Breast epithelium (tissue), 4 donors: ENCODE results near the gene ZNF778. TPM values are rescaled to one million over a fixed set of nuclear protein-coding genes. Genes with fewer than 3 reads are reported as not detected.
"Not testable (repeated sequence)": the region's sequence is repeated elsewhere in the genome, so short reads cannot be mapped to it uniquely, and the experiment has no call there.

Experiments
- DNase-seq, 2 donors: peaks; one replicate each; pipeline ENCODE4 v3.0.0-alpha.2; 2019; ENCODE audit warnings: low spot score in 2 of 2
- H3K27ac ChIP-seq, 2 donors: fragments of 200-600 bp; sonication (generic) in 1 of 2; one replicate each; pipeline ENCODE4 v1.5.1; 2016 to 2019; ENCODE audit warnings: mild to moderate bottlenecking in 1 of 2
- H3K27me3 ChIP-seq, 2 donors: fragments of 200-600 bp; sonication (generic) in 1 of 2; one replicate each; pipeline versions ENCODE4 v1.5.1 to v1.6.0; 2017 to 2019; ENCODE audit warnings: control low read depth in 1 of 2, mild to moderate bottlenecking in 1 of 2
- H3K36me3 ChIP-seq: fragments of 200-600 bp; one replicate; pipeline ENCODE4 v1.5.1; 2019
- H3K4me1 ChIP-seq, 2 donors: fragments of 200-600 bp; sonication (generic); one replicate each; pipeline ENCODE4 v1.5.1; 2016 to 2019; ENCODE audit warnings: control low read depth in 1 of 2
- H3K4me3 ChIP-seq, 3 donors: fragments of 200-600 bp; sonication (generic); 1 replicate in 2 of 3; 2 replicates in 1 of 3; pipeline ENCODE4 v1.5.1; 2016 to 2019; ENCODE audit warnings: mild to moderate bottlenecking in 3 of 3, moderate library complexity in 2 of 3
- H3K9me3 ChIP-seq, 2 donors: fragments of 200-600 bp; sonication (generic) in 1 of 2; one replicate each; pipeline ENCODE4 v1.5.1; 2016 to 2019; ENCODE audit warnings: control low read depth in 1 of 2
- CTCF ChIP-seq, 3 donors: fragments of 450-650 bp; IDR thresholded peaks; one replicate each; pipeline ENCODE4 v1.5.1; 2016 to 2017; ENCODE audit warnings: antibody characterized with exemption in 3 of 3, mild to moderate bottlenecking in 3 of 3, moderate library complexity in 3 of 3
- POLR2A ChIP-seq: fragments of 450-650 bp; IDR thresholded peaks from one replicate; pipeline ENCODE4 v1.6.1; 2016; ENCODE audit warnings: antibody characterized with exemption, mild to moderate bottlenecking, moderate library complexity
- POLR2AphosphoS5 ChIP-seq, 3 donors: sonication (generic); formaldehyde crosslinking; IDR thresholded peaks; one replicate each; pipeline ENCODE4 v1.6.1; 2017; ENCODE audit warnings: antibody characterized with exemption in 3 of 3
- intact Hi-C: fragments of 100-400 bp; cut with DNase I; formaldehyde crosslinking; loops from one replicate; pipeline ENCODE4 v1.15.1; 2023; ENCODE audit warnings: low total_unique reads
- total RNA-seq, 3 donors: library from RNA; depleted of rRNA; stranded (reverse); fragments of >200 nt; gene quantifications; one replicate each; pipeline ENCODE4 v1.1.0, GENCODE V29; 2016

ZNF778 gene
- total RNA-seq, 3 donors from 2014 or later = 10.1 to 20.9 (median 12.5) TPM

- H3K9me3 ChIP-seq = no peaks in the 10 kb centered on the region
- H3K27ac ChIP-seq = no peak overlapping the region
- no peak overlapping the region for H3K4me3 ChIP-seq
- H3K4me1 ChIP-seq = peaks cover 0 to 4% of the 10 kb centered on the region in 2 donors
- H3K27me3 ChIP-seq = peaks cover 5 to 10% of the 10 kb centered on the region in 2 donors
- intact Hi-C loops = no loop called here
- TF ChIP-seq POLR2A (no peak), CTCF (IDR thresholded peaks at IDR 0.05) (no peak), POLR2AphosphoS5 (IDR thresholded peaks at IDR 0.05) (no peak)
- DNase-seq = no peak
- H3K36me3 ChIP-seq = no peaks in the 10 kb centered on the region
These were observed 29.6 kb upstream of the ZNF778 start for GRCh38 chr16:89187770-89188392.

DNA sequence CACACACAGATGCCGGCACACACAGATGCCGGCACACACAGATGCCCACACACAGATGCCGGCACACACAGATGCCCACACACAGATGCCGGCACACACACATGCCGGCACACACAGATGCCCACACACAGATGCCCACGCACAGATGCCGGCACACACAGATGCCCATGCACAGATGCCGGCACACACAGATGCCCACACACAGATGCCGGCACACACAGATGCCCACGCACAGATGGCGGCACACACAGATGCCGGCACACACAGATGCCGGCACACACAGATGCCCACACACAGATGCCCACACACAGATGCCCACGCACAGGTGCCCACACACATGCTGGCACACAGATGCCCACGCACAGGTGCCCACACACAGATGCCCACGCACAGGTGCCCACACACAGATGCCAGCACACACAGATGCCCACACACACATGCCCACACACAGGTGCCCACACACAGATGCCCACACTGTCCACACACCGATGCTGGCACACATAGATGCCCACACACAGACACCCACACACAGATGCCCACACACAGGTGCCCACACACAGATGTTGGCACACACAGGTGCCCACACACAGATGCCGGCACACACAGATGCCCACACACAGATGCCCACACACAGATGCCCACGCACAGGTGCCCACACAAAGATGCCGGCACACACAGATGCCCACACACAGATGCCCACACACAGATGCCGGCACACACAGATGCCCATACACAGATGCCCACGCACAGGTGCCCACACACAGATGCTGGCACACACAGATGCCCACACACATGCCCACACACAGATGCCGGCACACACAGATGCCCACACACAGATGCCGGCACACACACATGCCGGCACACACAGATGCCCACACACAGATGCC lies 28.8 kb upstream of the ZNF778 start:
- intact Hi-C loops, DNase-seq, H3K27ac ChIP-seq, H3K4me1 ChIP-seq, H3K9me3 ChIP-seq, H3K4me3 ChIP-seq, H3K36me3 ChIP-seq, H3K27me3 ChIP-seq: not testable (repeated sequence)

- no peaks in the 10 kb centered on the region for H3K9me3 ChIP-seq
- DNase-seq = no peak
These were observed 28.0 kb upstream of the ZNF778 start for GRCh38 chr16:89189358-89190025.

GRCh38 chr16:89190150-89190958 lies 27.1 kb upstream of the ZNF778 start:
- Histone ChIP-seq H3K4me1 (peaks cover 0 to 4% of the 10 kb centered on the region in 2 donors), H3K9me3 (no peaks in the 10 kb centered on the region), H3K4me3 (no peak overlapping the region), H3K27me3 (peaks cover 2 to 10% of the 10 kb centered on the region in 2 donors), H3K36me3 (no peaks in the 10 kb centered on the region), H3K27ac (no peak overlapping the region)
- intact Hi-C loops = no loop called here
- DNase-seq = no peak
- TF ChIP-seq POLR2AphosphoS5 (IDR thresholded peaks at IDR 0.05) = no peak
- no peak for TF ChIP-seq POLR2A
- no peak for TF ChIP-seq CTCF (IDR thresholded peaks at IDR 0.05)

More at GRCh38 chr16:89189358-89190025, 28.0 kb upstream of the ZNF778 start:
- intact Hi-C loops = no loop called here
- peaks cover 0 to 4% of the 10 kb centered on the region in 2 donors for H3K4me1 ChIP-seq
- no peaks in the 10 kb centered on the region for H3K36me3 ChIP-seq
- peaks cover 2 to 10% of the 10 kb centered on the region in 2 donors for H3K27me3 ChIP-seq
- TF ChIP-seq CTCF (IDR thresholded peaks at IDR 0.05) = no peak
- no peak for TF ChIP-seq POLR2A
- TF ChIP-seq POLR2AphosphoS5 (IDR thresholded peaks at IDR 0.05) = no peak
- H3K4me3 ChIP-seq = no peak overlapping the region
- H3K27ac ChIP-seq = no peak overlapping the region
